Activated T-helper 2 cell treated with anti-CD3 and anti-CD28 coated beads, Interferon-gamma antibody, Interleukin-2, Interleukin-4, amounts not matched to agents 10 μg/mL and 5 μg/mL and 100 μg/mL, durations not matched to agents 14 hours and 24 hours and 36 hours (primary cell): ENCODE measurements around the gene AGAP1. TPM values are rescaled to one million over a fixed set of nuclear protein-coding genes. Genes with fewer than 3 reads are reported as not detected.

Experiments used
- DNase-seq: peaks from one replicate; pipeline ENCODE4 v3.0.0; 2021; ENCODE audit warnings: low spot score
- H3K27ac Mint-ChIP-seq: one replicate; pipeline ENCODE4 v1.8.0; 2021; ENCODE audit warnings: mixed read lengths
- H3K27me3 Mint-ChIP-seq: one replicate; pipeline ENCODE4 v1.8.0; 2021; ENCODE audit warnings: low read depth, mixed read lengths
- H3K36me3 Mint-ChIP-seq: one replicate; pipeline ENCODE4 v1.8.0; 2021; ENCODE audit warnings: low read depth, mixed read lengths
- H3K4me1 Mint-ChIP-seq: one replicate; pipeline ENCODE4 v1.8.0; 2021; ENCODE audit warnings: low read depth, mixed read lengths
- H3K4me3 Mint-ChIP-seq: one replicate; pipeline ENCODE4 v1.8.0; 2021; ENCODE audit warnings: low read depth, mild to moderate bottlenecking, moderate library complexity, mixed read lengths
- H3K9me3 Mint-ChIP-seq: one replicate; pipeline ENCODE4 v1.8.0; 2021; ENCODE audit warnings: mixed read lengths
- intact Hi-C: fragments of 100-400 bp; cut with micrococcal nuclease; formaldehyde crosslinking; loops from one replicate; pipeline ENCODE4 v1.15.1; 2023
- total RNA-seq: library from RNA; stranded (reverse); gene quantifications from 2 replicates; pipeline ENCODE4 v1.2.3, GENCODE V29; 2022

The AGAP1 gene
- total RNA-seq, 1 donor from 2014 or later = 1.8 TPM

GRCh38 chr2:235579128-235579527, 85.3 kb downstream of the AGAP1 start:
- H3K4me3 Mint-ChIP-seq = no peak overlapping the region
- H3K27me3 Mint-ChIP-seq = no peaks in the 10 kb centered on the region
- DNase-seq = no peak
- intact Hi-C loops = no loop called here
- H3K4me1 Mint-ChIP-seq = no peaks in the 10 kb centered on the region
- no peaks in the 10 kb centered on the region for H3K36me3 Mint-ChIP-seq
- H3K27ac Mint-ChIP-seq = no peak overlapping the region
- no peaks in the 10 kb centered on the region for H3K9me3 Mint-ChIP-seq

- Mint-ChIP-seq H3K27me3 (no peaks in the 10 kb centered on the region), H3K4me3 (no peak overlapping the region), H3K4me1 (no peaks in the 10 kb centered on the region), H3K36me3 (no peaks in the 10 kb centered on the region), H3K9me3 (no peaks in the 10 kb centered on the region), H3K27ac (no peak overlapping the region)
- intact Hi-C loops = no loop called here
- no peak for DNase-seq
Observed at GRCh38 chr2:235580426-235581157, 86.7 kb downstream of the AGAP1 start.

DNA sequence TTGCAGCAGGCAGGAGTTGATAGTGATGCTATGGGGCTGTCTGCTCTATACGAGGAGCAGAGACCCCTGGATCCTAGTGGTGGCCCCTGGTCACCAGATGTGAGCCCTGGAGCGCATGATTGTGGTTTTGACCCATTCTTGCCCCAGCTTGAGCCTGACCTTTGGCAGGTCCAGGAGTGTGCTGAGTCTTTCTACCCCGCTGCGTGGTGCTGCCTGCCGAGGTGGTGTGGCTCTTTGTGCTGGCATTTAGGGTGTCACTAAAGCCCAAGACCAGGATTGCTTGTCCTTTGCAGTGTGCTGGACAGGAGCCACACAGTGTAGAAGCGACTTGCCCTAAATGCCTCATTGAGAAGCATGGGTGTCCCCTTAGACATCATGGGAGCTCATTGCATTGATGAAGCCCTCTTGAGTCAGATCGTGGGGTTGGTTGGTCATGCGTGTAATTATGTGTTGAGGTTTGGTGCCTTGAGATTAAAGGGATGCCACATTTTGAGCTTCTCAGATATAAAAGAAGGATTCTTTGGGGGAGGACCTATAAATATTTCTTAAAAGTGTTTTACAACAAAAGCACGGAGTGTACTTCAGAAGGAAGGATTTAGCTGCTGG, 88.3 kb downstream of the AGAP1 start:
- Mint-ChIP-seq H3K4me1 (no peaks in the 10 kb centered on the region), H3K9me3 (no peaks in the 10 kb centered on the region), H3K27me3 (no peaks in the 10 kb centered on the region), H3K27ac (no peak overlapping the region), H3K36me3 (no peaks in the 10 kb centered on the region), H3K4me3 (no peak overlapping the region)
- DNase-seq = no peak
- intact Hi-C loops = no loop called here

DNA sequence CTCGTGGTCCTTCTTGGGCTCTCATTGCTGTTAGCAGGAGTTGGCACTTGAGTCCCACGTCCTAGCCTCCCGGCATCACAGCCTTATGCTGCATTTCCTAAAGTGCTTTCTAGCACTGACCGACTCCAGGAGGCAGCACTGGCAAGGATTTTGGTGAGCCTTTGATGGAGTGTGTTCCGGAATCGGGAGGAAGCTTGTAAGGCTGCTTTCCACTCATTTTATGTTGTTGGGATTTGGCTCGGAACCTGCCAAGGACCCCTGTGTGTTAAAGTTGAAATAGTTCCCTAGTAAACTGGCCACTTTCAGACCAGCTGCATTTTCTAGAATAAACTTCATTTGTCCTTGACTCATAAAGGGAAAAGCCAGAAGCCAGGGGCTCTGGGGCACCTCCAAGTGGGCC, 88.9 kb downstream of the AGAP1 start:
- H3K4me1 Mint-ChIP-seq = no peaks in the 10 kb centered on the region

DNA sequence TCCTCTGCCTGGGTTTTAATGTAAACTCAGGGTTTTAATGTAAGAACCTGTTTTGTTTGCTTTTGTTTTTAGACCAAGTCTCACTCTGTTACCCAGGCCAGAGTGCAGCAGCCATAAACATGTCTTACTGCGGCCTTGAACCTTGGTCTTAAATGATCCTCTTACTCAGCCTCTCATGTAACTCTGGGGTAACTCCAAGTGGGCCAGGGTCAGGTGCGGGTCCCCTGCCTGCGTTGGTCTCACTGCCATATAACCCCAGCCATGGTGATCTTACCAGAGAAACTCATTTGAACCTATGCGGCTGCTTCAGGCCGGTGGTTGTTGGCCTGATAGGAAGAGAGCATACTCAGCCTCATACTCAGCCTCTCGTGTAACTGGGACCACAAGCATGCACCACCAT, 89.3 kb downstream of the AGAP1 start:
- Mint-ChIP-seq H3K4me3 (no peak overlapping the region), H3K27me3 (no peaks in the 10 kb centered on the region), H3K27ac (no peak overlapping the region), H3K9me3 (no peaks in the 10 kb centered on the region), H3K36me3 (no peaks in the 10 kb centered on the region), H3K4me1 (no peaks in the 10 kb centered on the region)
- intact Hi-C loops = no loop called here
- DNase-seq = no peak

More for the DNA sequence above, 88.9 kb downstream of the AGAP1 start:
- no peaks in the 10 kb centered on the region for H3K36me3 Mint-ChIP-seq
- no peak for DNase-seq
- no peak overlapping the region for H3K4me3 Mint-ChIP-seq
- H3K27ac Mint-ChIP-seq = no peak overlapping the region
- intact Hi-C loops = no loop called here
- no peaks in the 10 kb centered on the region for H3K27me3 Mint-ChIP-seq
- H3K9me3 Mint-ChIP-seq = no peaks in the 10 kb centered on the region

- DNase-seq = no peak
- Mint-ChIP-seq H3K4me1 (no peaks in the 10 kb centered on the region), H3K4me3 (no peak overlapping the region), H3K27me3 (no peaks in the 10 kb centered on the region), H3K27ac (no peak overlapping the region), H3K9me3 (no peaks in the 10 kb centered on the region), H3K36me3 (no peaks in the 10 kb centered on the region)
- intact Hi-C loops = no loop called here
Observed at GRCh38 chr2:235583925-235584637, 90.2 kb downstream of the AGAP1 start.

DNA sequence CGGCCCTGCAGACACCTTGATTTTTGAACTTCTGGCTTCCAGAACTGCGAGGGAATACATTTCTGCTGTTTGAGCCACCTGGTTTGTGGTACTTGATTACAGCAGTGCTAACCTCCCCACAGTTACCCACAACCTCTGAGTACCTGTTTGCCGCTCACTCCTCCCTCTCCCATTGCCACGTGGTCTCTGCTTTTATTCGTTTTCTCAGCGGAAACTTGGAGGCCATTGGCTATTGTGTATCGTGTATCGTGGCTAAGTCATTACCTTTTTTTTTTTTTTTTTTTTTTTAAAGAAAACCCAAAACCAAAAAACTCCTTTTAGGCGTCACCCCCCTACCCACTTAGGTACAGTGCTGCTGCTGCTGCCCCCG, 90.8 kb downstream of the AGAP1 start:
- H3K4me3 Mint-ChIP-seq = no peak overlapping the region

DNA sequence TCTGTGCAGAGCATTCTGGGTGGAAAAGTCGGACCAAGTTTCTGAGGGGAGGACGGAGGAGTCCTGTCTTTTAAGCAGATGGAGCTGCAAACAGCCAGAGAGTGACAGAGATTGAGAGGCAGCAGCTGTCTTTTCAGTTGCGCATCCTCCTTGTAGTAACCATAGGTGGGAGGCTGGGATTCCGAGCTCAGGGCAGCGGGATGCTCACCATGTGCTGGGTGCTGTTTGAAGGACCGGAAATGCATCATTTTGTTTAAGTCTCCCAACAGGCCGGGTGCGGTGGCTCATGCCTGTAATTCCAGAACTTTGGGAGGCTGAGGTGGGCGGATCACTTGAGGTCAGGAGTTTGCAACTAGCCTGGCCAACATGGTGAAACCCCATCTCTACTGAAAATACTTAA, 93.4 kb downstream of the AGAP1 start:
- H3K4me3 Mint-ChIP-seq = no peak overlapping the region
- no peaks in the 10 kb centered on the region for H3K4me1 Mint-ChIP-seq
- no peaks in the 10 kb centered on the region for H3K9me3 Mint-ChIP-seq
- intact Hi-C loops = no loop called here
- H3K27me3 Mint-ChIP-seq = no peaks in the 10 kb centered on the region
- no peak overlapping the region for H3K27ac Mint-ChIP-seq
- no peaks in the 10 kb centered on the region for H3K36me3 Mint-ChIP-seq
- no peak for DNase-seq

More for the DNA sequence above, 90.8 kb downstream of the AGAP1 start:
- no peaks in the 10 kb centered on the region for H3K4me1 Mint-ChIP-seq
- no peak for DNase-seq
- no peak overlapping the region for H3K27ac Mint-ChIP-seq
- H3K36me3 Mint-ChIP-seq = no peaks in the 10 kb centered on the region
- H3K27me3 Mint-ChIP-seq = no peaks in the 10 kb centered on the region
- intact Hi-C loops = no loop called here
- H3K9me3 Mint-ChIP-seq = no peaks in the 10 kb centered on the region

- Mint-ChIP-seq H3K27ac (no peak overlapping the region), H3K4me3 (no peak overlapping the region), H3K27me3 (no peaks in the 10 kb centered on the region), H3K36me3 (no peaks in the 10 kb centered on the region), H3K4me1 (no peaks in the 10 kb centered on the region), H3K9me3 (no peaks in the 10 kb centered on the region)
- intact Hi-C loops = no loop called here
- no peak for DNase-seq
Observed at GRCh38 chr2:235588750-235589149, 94.9 kb downstream of the AGAP1 start.

DNA sequence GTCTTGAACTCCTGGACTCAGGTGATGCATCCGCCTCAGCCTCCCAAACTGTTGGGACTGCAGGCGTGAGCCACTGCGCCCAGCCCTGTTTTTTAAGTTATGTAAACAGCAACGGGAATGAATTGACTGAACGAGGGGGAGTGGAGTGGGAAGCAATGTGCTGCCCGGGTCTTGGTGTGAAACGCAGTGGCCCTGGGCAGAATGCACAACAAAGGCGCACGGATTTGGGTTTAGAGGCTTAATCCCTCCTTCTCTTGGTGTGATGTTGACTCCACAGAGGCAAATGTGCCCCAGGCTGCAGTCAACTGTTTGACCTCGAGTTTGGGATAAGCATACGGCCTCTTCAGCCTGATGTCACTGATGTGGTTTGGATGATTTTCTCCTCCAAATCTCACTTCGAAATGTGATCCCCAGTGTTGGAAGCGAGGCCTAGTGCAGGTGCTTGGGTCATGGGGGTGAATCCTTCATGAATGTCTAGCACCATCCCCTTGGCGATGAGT, 97.4 kb downstream of the AGAP1 start:
- Mint-ChIP-seq H3K27ac (no peak overlapping the region), H3K9me3 (no peaks in the 10 kb centered on the region), H3K4me3 (no peak overlapping the region), H3K4me1 (no peaks in the 10 kb centered on the region), H3K36me3 (no peaks in the 10 kb centered on the region), H3K27me3 (no peaks in the 10 kb centered on the region)
- no peak for DNase-seq
- intact Hi-C loops = no loop called here

GRCh38 chr2:235591921-235592320, 98.1 kb downstream of the AGAP1 start:
- H3K4me1 Mint-ChIP-seq = no peaks in the 10 kb centered on the region
- H3K36me3 Mint-ChIP-seq = no peaks in the 10 kb centered on the region
- intact Hi-C loops = no loop called here
- H3K9me3 Mint-ChIP-seq = no peaks in the 10 kb centered on the region
- H3K27ac Mint-ChIP-seq = no peak overlapping the region
- no peak overlapping the region for H3K4me3 Mint-ChIP-seq
- H3K27me3 Mint-ChIP-seq = no peaks in the 10 kb centered on the region
- DNase-seq = no peak

DNA sequence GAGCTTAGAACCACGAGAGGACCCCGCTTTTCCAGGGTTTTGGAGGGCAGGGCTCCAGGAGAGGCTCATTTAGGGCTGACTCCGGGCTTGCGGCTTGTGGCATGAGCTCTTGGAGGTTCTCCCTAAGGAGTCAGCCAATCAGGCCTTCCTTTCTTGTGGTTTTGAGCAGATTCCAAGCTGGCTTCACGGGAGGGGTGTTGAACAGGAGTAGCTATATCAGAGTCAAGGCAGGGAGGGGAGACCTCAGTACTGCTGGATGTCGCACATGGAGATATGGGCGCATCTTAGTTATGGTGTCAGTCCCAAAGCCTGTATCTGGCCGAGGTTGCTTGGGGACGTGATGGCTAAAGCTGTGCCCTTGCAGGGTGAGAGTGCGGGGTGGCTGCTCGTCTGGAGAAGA, 98.6 kb downstream of the AGAP1 start:
- Mint-ChIP-seq H3K27ac (no peak overlapping the region), H3K4me3 (no peak overlapping the region), H3K9me3 (no peaks in the 10 kb centered on the region), H3K36me3 (no peaks in the 10 kb centered on the region), H3K27me3 (no peaks in the 10 kb centered on the region), H3K4me1 (no peaks in the 10 kb centered on the region)
- no peak for DNase-seq
- intact Hi-C loops = no loop called here

GRCh38 chr2:235592836-235593235, 99.0 kb downstream of the AGAP1 start:
- Mint-ChIP-seq H3K4me3 (no peak overlapping the region), H3K36me3 (no peaks in the 10 kb centered on the region), H3K9me3 (no peaks in the 10 kb centered on the region), H3K27ac (no peak overlapping the region), H3K4me1 (no peaks in the 10 kb centered on the region), H3K27me3 (no peaks in the 10 kb centered on the region)
- no peak for DNase-seq
- intact Hi-C loops = no loop called here
